Urothelium cell line (cell line): Measurements from ENCODE around the gene MCM3AP.

ENCODE experiments used
- DNase-seq: peaks from one replicate; pipeline ENCODE4 v3.0.0; 2011; ENCODE audit warnings: low spot score, mixed read lengths
- FAIRE-seq: peaks from 2 replicates; lab custom pipeline; 2011; peaks lifted over from hg19 to GRCh38; lab: Jason Lieb, UNC

The MCM3AP gene

DNA sequence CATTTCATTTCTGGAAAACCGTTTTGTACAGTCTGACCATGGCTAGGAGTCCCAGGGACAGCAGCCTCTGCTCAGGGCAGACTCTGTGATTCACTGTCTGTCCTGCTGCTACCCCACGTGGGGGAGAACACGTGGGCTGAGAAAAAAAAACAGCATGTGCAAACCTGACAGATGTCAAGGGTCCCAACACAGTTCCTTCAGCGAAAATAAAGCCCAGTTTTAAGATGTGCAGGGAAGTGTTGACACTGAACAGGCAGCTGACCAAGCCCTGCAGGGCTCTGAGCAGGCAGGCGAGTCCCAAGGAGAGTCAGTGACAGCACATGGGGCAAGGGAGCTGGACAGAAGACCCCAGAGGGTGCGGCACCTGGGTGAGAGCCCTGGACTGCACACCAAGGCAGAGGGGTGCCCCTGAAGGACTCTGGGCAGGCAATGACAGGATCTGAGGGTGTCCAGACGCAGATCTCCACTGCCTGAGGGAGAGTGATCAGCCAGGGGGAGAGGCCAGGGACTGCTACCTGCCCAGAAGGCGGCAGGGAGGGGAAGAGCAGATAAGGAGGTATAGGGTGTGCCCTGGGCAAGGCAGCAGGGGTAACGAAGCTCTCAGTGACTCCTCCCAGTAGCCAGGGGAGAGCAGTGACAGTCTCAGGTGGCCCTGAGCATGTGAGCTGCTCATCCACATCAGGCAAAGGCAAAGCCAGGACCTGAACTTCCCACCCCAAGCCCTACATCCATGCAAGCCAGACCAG, 96.0 kb downstream of the MCM3AP start:
- DNase-seq (no peak), FAIRE-seq (no peak)

DNA sequence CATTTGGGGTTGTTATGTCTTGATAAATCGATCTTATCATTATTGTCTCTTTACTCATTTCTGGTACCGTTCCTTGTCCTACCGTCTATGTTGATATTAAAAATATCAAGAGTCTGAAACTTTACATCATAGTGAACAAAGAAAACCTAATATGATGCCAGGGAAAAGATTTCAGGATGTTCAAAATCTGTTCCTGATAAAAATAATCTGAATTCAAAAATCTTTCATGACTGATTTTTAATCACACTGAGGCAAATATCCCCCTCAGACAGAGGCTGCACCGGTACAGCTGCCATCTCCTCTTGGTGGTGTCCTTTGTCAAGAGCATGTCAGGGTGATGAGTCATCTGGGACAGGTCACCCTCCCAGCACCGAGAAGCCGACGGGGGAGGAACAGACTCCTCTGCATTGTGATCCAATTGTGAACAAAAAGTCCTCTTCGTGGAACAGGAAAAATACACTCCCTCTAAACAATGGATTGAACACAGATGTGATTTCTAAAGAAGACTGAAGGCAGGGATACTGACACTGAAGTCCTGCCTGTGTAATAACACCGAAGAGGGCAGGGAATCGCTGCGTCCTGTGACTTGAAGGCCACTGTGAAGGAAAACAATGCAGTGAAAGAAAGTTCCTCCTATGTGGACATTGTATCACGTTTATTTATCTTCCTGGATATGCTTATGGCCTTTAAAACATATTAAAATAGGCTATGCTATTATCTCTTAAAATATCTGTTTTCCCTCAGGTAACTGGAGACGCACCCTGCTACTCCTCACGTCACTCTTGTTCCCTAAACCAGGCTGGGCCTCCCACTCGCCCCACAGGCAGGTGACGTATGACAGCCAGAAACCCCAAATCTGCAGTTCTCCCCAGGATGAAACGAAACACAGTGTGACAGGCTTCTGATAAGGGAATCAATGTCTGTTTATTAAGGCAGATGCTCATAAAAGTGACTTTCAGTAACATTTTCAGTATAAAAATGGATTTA, 96.9 kb downstream of the MCM3AP start:
- peak; percentile 68 for DNase-seq
- FAIRE-seq = no peak

DNA sequence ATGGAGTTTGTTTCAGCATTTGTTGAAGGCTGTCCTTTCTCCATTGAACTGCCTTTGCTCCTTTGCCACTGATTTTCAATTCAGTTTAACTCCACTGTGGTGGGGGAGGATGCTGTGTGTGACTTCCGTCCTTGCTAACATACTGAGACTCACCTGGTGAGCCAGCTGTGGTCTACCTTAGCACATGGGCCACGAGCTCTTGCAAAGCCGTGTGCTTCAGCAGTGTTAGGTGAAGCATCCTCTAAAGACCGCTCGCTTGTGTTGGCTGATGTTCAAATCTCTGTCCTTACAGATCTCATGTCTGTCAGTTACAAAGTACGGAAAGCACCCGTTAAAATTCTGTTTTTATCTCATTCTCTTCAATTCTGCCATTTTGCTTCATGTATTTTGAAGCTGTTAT, 97.6 kb downstream of the MCM3AP start:
- no peak for FAIRE-seq
- DNase-seq = no peak

DNA sequence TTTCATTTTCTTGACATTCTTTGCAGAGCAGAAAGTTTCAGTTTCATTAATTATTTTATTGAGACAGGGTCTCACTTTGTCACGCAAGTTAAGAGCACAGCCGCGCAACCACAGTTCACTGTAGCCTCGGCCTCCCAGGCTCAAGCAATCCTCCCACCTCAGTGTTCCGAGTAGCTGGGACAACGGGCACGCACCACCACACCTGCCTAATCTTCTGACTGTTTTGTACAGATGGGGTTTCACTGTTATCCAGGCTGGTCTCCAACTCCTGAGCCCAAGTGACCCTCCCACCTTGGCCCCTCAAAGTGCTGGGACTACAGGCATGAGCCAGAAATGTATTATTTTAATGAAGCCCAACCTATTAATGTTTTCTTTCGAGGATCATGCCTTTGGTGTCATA, 98.2 kb downstream of the MCM3AP start:
- FAIRE-seq = no peak
- no peak for DNase-seq

DNA sequence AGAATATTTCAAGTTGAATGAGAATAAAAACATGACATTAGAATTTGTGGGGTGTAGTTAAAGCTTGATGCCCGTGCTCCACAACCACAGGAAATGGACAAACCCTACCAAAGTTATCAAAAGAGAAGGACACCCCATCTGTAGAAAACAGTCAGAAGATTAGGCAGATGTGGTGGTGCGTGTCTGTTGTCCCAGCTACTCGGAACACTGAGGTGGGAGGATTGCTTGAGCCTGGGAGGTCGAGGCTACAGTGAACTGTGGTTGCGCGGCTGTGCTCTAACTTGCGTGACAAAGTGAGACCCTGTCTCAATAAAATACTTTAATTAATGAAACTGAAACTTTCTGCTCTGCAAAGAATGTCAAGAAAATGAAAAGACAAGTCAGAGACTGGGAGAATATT, 99.7 kb downstream of the MCM3AP start:
- DNase-seq (no peak), FAIRE-seq (no peak)
